Liver (tissue), 9 donors: ENCODE data around the gene ROR1. TPM values are rescaled to one million over a fixed set of nuclear protein-coding genes. Genes with fewer than 3 reads are reported as not detected.
"Not testable (repeated sequence)": the region's sequence is repeated elsewhere in the genome, so short reads cannot be mapped to it uniquely, and the experiment has no call there.

ENCODE experiments used
- DNase-seq: peaks from one replicate; pipeline ENCODE4 v3.0.0-alpha.2; 2017; ENCODE audit warnings: low spot score
- H3K27ac ChIP-seq, 2 donors: one replicate each; pipeline ENCODE4 v1.7.0; 2013; ENCODE audit warnings: inconsistent platforms in 2 of 2, low read length in 2 of 2, control low read depth in 1 of 2, low read depth in 1 of 2, mild to moderate bottlenecking in 1 of 2
- H3K27me3 ChIP-seq, 4 donors: one replicate each; pipeline versions ENCODE4 v1.6.1 to v1.7.0; 2013; ENCODE audit warnings: low read length in 3 of 4, inconsistent platforms in 1 of 4, mild to moderate bottlenecking in 1 of 4, moderate library complexity in 1 of 4; ENCODE audit not compliant: control insufficient read depth in 4 of 4, insufficient read depth in 4 of 4
- H3K36me3 ChIP-seq, 4 donors: one replicate each; pipeline versions ENCODE4 v1.6.1 to v1.7.0; 2013; ENCODE audit warnings: low read length in 3 of 4, mild to moderate bottlenecking in 3 of 4, low read depth in 1 of 4, moderate library complexity in 1 of 4; ENCODE audit not compliant: control insufficient read depth in 4 of 4, insufficient read depth in 3 of 4
- H3K4me1 ChIP-seq, 4 donors: one replicate each; pipeline versions ENCODE4 v1.6.1 to v1.7.0; 2013; ENCODE audit warnings: low read length in 3 of 4, mild to moderate bottlenecking in 3 of 4, moderate library complexity in 1 of 4; ENCODE audit not compliant: control insufficient read depth in 4 of 4, insufficient read depth in 4 of 4
- H3K4me3 ChIP-seq, 3 donors: one replicate each; pipeline versions ENCODE4 v1.6.1 to v1.7.0; 2013; ENCODE audit warnings: low read length in 3 of 3, control low read depth in 1 of 3, low read depth in 1 of 3, mild to moderate bottlenecking in 1 of 3
- H3K9ac ChIP-seq, 2 donors: one replicate each; pipeline ENCODE4 v1.7.0; 2013; ENCODE audit warnings: low read length in 2 of 2, mild to moderate bottlenecking in 2 of 2, moderate library complexity in 2 of 2, control low read depth in 1 of 2, low read depth in 1 of 2
- H3K9me3 ChIP-seq, 4 donors: one replicate each; pipeline versions ENCODE4 v1.6.1 to v1.7.0; 2013; ENCODE audit warnings: low read length in 3 of 4; ENCODE audit not compliant: control insufficient read depth in 4 of 4
- ATF3 ChIP-seq: IDR thresholded peaks from 2 replicates; pipeline ENCODE4 v1.6.1; 2016; ENCODE audit warnings: antibody characterized with exemption
- CTCF ChIP-seq: fragments of 150-350 bp; IDR thresholded peaks from 2 replicates; pipeline ENCODE4 v1.5.1; 2017; ENCODE audit warnings: improper control_type of control experiment, low read depth, low read length; ENCODE audit not compliant: missing input control
- EGR1 ChIP-seq, 2 donors: IDR thresholded peaks; 2 replicates each; pipeline ENCODE4 v1.6.1; 2016 to 2018; ENCODE audit warnings: antibody characterized with exemption in 2 of 2, low read depth in 2 of 2
- FOXA2 ChIP-seq: IDR thresholded peaks from 2 replicates; pipeline ENCODE4 v1.6.1; 2016; ENCODE audit warnings: antibody characterized with exemption
- GABPA ChIP-seq, 2 donors: IDR thresholded peaks in 1 of 2; conservative IDR thresholded peaks in 1 of 2; 2 replicates each; pipeline ENCODE4 v1.6.1; 2016; ENCODE audit warnings: antibody characterized with exemption in 2 of 2, mild to moderate bottlenecking in 1 of 2, moderate library complexity in 1 of 2
- HNF4A ChIP-seq, 2 donors: conservative IDR thresholded peaks; 2 replicates each; pipeline ENCODE4 v1.6.1; 2016; ENCODE audit warnings: antibody characterized with exemption in 2 of 2, mild to moderate bottlenecking in 2 of 2
- HNF4G ChIP-seq: IDR thresholded peaks from 2 replicates; pipeline ENCODE4 v1.6.1; 2016; ENCODE audit warnings: antibody characterized with exemption
- JUND ChIP-seq, 2 donors: IDR thresholded peaks; 2 replicates each; pipeline ENCODE4 v1.6.1; 2016; ENCODE audit warnings: antibody characterized with exemption in 2 of 2
- MAX ChIP-seq: IDR thresholded peaks from 2 replicates; pipeline ENCODE4 v1.6.1; 2016; ENCODE audit warnings: antibody characterized with exemption
- NR2F2 ChIP-seq: IDR thresholded peaks from 2 replicates; pipeline ENCODE4 v1.6.1; 2016; ENCODE audit warnings: antibody characterized with exemption
- RAD21 ChIP-seq, 2 donors: IDR thresholded peaks; 2 replicates each; pipeline ENCODE4 v1.6.1; 2016; ENCODE audit warnings: antibody characterized with exemption in 2 of 2, mild to moderate bottlenecking in 2 of 2
- RXRA ChIP-seq, 2 donors: IDR thresholded peaks; 2 replicates each; pipeline ENCODE4 v1.6.1; 2017 to 2018; ENCODE audit warnings: antibody characterized with exemption in 2 of 2, mild to moderate bottlenecking in 1 of 2
- TAF1 ChIP-seq: conservative IDR thresholded peaks from 2 replicates; pipeline ENCODE4 v1.6.1; 2016; ENCODE audit warnings: antibody characterized with exemption, mild to moderate bottlenecking
- YY1 ChIP-seq: IDR thresholded peaks from 2 replicates; pipeline ENCODE4 v1.6.1; 2016; ENCODE audit warnings: antibody characterized with exemption, mild to moderate bottlenecking
- ZBTB33 ChIP-seq: IDR thresholded peaks from 2 replicates; pipeline ENCODE4 v1.6.1; 2016; ENCODE audit warnings: antibody characterized with exemption
- WGBS: extraction: QIAGEN DNeasy Blood & Tissue Kit; methylation state at CpG from one replicate; pipeline ENCODE4 v1.1.7; 2013; 5-methylcytosine and 5-hydroxymethylcytosine counted together
- polyA plus RNA-seq, 2 donors: library from polyadenylated mRNA; stranded (reverse) in 1 of 2; unstranded in 1 of 2; fragments of 200-250 nt in 1 of 2; fragments of >200 nt in 1 of 2; fragmentation: Nextera tagmentation in 1 of 2; extraction: Ambion mirVana in 1 of 2; gene quantifications; one replicate each; pipeline versions ENCODE4 v1.2.1 to v1.2.3, GENCODE V29; 2013 to 2015
- total RNA-seq, 2 donors: library from RNA; depleted of rRNA; stranded (reverse); fragments of >200 nt; gene quantifications; one replicate each; pipeline ENCODE4 v1.2.3, GENCODE V29; 2014
- donor health status: healthy.
- donor health status: healthy.
- donor health status: healthy.
- donor health status: healthy.
- donor health status: healthy.

ROR1 gene
- total and polyA plus RNA-seq, 4 donors, result 0.15 to 0.98 (median 0.37) TPM

GRCh38 chr1:64220241-64220640 is 446.4 kb downstream of the ROR1 start:
- no peaks in the 10 kb centered on the region for H3K4me1 ChIP-seq
- DNase-seq, result no peak
- peaks cover 0 to 2% (median 0%) of the 10 kb centered on the region in 4 donors for H3K27me3 ChIP-seq
- no peaks in the 10 kb centered on the region for H3K36me3 ChIP-seq
- no peak overlapping the region for H3K27ac ChIP-seq
- H3K9ac ChIP-seq, result no peak overlapping the region
- H3K9me3 ChIP-seq, result no peaks in the 10 kb centered on the region
- TF ChIP-seq GABPA (IDR thresholded peaks at IDR 0.05 in 1 of 2, conservative IDR thresholded peaks at IDR 0.05 in 1 of 2) (no peak), ZBTB33 (no peak), RAD21 (IDR thresholded peaks at IDR 0.05) (no peak), HNF4G (no peak), TAF1 (no peak), YY1 (no peak), RXRA (IDR thresholded peaks at IDR 0.05) (no peak)
- 84% methylated on average over 5 of the region's 5 CpGs for WGBS
- no peak overlapping the region for H3K4me3 ChIP-seq

GRCh38 chr1:64223329-64224151 is 449.7 kb downstream of the ROR1 start:
- H3K9ac ChIP-seq, result no peak overlapping the region
- TF ChIP-seq CTCF, result no peak
- no peak for TF ChIP-seq FOXA2
- no peak for TF ChIP-seq NR2F2
- TF ChIP-seq ZBTB33, result no peak
- TF ChIP-seq JUND (IDR thresholded peaks at IDR 0.05), result no peak
- no peak for TF ChIP-seq GABPA (IDR thresholded peaks at IDR 0.05 in 1 of 2, conservative IDR thresholded peaks at IDR 0.05 in 1 of 2)
- TF ChIP-seq EGR1 (IDR thresholded peaks at IDR 0.05; ENCODE audit: low read depth in 2 of 2), result no peak
- no peak for TF ChIP-seq TAF1
- TF ChIP-seq HNF4G, result no peak
- TF ChIP-seq HNF4A (conservative IDR thresholded peaks at IDR 0.05), result no peak
- TF ChIP-seq MAX, result no peak
- TF ChIP-seq ATF3, result no peak
- peaks cover 0 to 2% (median 0%) of the 10 kb centered on the region in 4 donors for H3K27me3 ChIP-seq
- H3K4me3 ChIP-seq, result no peak overlapping the region
- DNase-seq, result no peak
- H3K4me1 ChIP-seq, result no peaks in the 10 kb centered on the region
- no peak overlapping the region for H3K27ac ChIP-seq
- no peaks in the 10 kb centered on the region for H3K36me3 ChIP-seq
- no peaks in the 10 kb centered on the region for H3K9me3 ChIP-seq
- WGBS, result 80% methylated on average over 7 of the region's 7 CpGs

GRCh38 chr1:64224236-64224635 is 450.4 kb downstream of the ROR1 start:
- not testable (repeated sequence) for H3K27ac ChIP-seq, DNase-seq, H3K9ac ChIP-seq, H3K36me3 ChIP-seq, H3K4me3 ChIP-seq, H3K9me3 ChIP-seq, H3K27me3 ChIP-seq, H3K4me1 ChIP-seq
- WGBS, result 97% methylated on average over 7 of the region's 7 CpGs
